SK-N-MC (cell line): ENCODE results near the gene LAMC1.

ENCODE experiments used
- EZH2 ChIP-seq: fragments of 200-600 bp; sonication (generic); IDR thresholded peaks from one replicate; pipeline ENCODE4 v1.6.1; 2017; ENCODE audit warnings: antibody characterized with exemption
- POLR2AphosphoS5 ChIP-seq: IDR thresholded peaks from 2 replicates; pipeline ENCODE4 v1.6.1; 2012; ENCODE audit warnings: mild to moderate bottlenecking, low read depth, low read length, borderline replicate concordance

- TF ChIP-seq EZH2 (no peak), POLR2AphosphoS5 (no peak)
These were observed 15.2 kb downstream of the LAMC1 start for GRCh38 chr1:183038333-183038866.
